ENCODE results near the gene RNU6-9.

DNA sequence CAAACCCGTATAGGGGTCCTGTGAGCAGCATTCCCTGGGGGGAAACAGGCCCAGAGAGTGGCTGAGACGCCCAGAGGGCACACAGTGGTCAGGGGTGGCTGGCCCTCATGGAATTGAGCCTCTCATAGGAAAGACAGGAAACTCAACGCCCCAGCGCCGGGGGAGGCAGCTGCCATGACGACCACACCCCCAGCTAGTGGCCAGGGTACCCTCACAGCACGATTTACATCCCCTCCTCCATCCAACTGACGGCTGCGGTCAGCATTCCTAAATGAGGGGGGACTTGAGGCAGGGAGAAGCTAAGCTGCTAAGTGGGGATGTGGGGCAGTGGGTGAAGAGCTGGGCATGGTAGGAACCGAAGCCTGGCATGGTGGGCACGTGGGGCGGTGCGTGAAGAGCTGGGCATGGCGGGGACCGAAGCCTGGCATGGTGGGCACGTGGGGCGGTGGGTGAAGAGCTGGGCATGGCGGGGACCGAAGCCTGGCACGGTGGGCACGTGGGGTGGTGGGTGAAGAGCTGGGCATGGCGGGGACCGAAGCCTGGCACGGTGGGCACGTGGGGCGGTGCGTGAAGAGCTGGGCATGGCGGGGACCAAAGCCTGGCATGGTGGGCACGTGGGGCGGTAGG is 10.3 kb upstream of the RNU6-9 start:
- TF ChIP-seq EZH2 (IDR thresholded peaks at IDR 0.05) (no peak), POLR2AphosphoS5 (IDR thresholded peaks at IDR 0.05; ENCODE audit: borderline replicate concordance, low read depth, low read length) (no peak)
